GM08714 (cell line): ENCODE measurements around the gene DYNLT5.
"Not testable (repeated sequence)": the region's sequence is repeated elsewhere in the genome, so short reads cannot be mapped to it uniquely, and the experiment has no call there.

ENCODE experiments used
- H3K4me3 ChIP-seq: fragments of 200-500 bp; sonication (Bioruptor generic); 2 replicates; pipeline ENCODE4 v1.5.1; 2014; ENCODE audit warnings: mild to moderate bottlenecking, low read length, inconsistent platforms
- ZNF274 ChIP-seq: IDR thresholded peaks from 2 replicates; pipeline ENCODE4 v1.6.1; 2012; ENCODE audit warnings: mild to moderate bottlenecking, low read depth, low read length

The DYNLT5 gene

DNA sequence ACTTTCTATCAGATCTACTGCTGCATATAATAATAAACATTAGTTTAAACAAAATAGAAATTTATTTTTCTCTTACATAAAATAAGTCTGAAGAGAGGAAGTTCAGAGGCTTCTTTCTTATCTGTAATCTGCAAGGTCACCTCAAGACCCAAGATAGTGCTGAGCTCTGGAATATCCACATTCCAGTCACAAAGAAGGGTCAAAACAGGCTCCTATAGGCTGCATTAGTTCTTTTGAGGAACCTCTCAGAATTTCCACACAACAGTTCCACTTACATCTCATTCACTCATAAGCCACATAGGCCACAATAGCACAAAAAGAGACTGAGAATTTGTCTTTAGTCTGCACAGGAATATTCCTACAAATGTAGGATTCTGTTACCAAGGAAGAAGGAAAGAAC, 15.4 kb downstream of the DYNLT5 start:
- no peak for TF ChIP-seq ZNF274
- H3K4me3 ChIP-seq = no peak overlapping the region

DNA sequence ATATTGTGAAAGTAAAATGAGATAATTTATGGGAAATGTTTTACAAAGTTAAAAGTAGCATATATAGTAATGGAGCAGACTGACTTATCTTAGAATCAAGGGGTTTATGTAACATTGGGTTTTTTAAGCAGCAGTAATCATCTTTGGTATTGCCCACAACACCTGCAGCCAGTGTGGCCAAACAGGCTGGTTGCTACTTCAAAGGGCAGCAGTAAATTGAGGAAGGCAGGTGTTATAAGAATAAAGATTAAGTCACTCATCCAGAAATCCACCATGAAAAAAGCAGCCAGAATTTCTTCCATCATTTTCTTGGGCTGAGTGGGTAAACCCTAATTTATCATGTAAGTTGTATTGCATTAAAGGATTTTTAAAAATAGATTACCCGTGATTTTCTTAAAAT, 16.7 kb downstream of the DYNLT5 start:
- no peak for TF ChIP-seq ZNF274
- no peak overlapping the region for H3K4me3 ChIP-seq

DNA sequence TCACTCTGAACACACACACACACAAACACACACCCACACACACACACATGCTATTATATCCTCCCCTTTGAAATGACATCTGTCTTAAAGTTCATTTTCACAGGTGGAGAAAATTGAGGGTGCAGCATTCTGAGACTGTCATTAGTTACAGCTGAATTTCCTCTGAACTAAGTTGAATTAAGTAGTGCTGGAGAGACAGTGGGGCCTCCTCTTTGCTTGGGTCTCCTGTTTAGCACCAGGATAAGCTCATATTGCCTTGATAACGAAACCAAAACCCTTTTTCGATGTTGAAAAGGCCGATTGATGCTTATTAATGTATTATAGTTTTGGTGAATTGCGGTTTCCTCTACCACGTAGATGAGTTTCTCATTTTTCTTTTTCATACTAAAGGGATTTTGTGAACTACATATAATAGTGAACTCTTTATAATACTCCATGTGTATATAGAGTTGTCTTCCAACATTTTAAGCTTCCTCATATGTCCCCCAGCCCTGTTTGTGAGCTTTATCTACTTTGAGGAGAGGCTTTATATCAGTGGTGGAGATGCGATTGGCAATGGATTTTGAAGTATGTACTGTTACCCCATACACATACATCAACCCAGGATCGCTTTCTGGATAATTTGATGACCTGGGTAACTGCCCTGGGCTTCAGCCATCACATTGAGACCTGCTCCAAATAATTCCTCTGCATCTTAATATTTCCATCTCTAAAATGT, 17.4 kb downstream of the DYNLT5 start:
- H3K4me3 ChIP-seq = no peak overlapping the region
- TF ChIP-seq ZNF274 = no peak

DNA sequence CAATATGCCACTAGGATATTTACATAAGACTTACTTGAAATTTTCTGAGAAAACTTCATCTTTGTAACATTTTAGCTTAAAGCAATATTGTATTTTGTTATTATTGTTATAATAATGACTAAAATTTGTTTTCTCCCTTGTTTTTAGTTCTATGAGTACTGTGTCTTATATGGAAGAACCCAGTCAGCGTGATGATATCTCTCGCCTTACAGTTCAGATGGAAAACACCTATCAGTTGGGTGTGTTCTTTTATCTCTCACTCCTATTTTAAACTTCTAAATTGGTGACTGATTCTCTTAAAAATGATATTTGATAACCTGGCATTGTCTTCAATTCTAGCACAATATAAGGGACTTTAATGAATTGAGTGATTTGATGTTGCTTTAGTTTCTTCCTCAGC, 18.0 kb downstream of the DYNLT5 start:
- TF ChIP-seq ZNF274 = no peak
- H3K4me3 ChIP-seq = no peak overlapping the region

DNA sequence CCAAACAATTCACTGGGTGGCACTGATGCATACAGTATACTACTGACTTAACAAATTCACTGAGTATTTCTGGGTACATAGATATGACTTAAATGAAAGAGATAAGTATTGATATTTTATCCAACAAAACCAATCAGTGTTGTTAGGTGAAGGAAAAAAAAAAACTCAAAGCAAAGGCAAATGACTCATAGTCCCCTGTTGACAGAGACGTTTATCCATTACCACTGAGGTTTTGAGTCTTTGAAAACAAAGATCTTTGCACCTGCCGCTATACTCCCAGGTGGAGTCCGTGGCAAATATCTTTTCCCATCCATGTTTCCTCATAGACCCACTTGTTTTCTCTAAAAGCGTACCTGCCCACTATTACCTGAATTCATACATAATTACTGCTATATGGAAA, 18.4 kb downstream of the DYNLT5 start:
- TF ChIP-seq ZNF274 = no peak
- H3K4me3 ChIP-seq = no peak overlapping the region

DNA sequence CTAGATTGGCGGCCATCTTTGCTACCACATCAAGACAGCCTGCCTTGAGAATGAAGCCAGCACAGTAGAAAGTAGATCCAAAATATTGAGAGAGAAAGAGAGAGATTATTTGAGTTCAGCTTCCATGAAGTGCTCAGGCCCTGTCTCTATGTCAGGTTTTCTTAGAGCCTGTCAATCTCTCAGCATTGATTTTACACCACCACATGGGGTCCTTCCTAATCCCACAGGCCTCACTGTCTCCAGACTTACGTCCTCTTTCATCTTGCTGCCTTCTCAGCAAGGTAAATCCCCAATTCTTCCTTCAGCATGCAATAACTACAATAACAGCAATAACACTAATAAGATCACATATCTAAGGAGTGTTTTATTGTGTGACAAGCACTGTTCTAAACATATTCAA, 21.0 kb downstream of the DYNLT5 start:
- no peak overlapping the region for H3K4me3 ChIP-seq
- TF ChIP-seq ZNF274 = no peak

DNA sequence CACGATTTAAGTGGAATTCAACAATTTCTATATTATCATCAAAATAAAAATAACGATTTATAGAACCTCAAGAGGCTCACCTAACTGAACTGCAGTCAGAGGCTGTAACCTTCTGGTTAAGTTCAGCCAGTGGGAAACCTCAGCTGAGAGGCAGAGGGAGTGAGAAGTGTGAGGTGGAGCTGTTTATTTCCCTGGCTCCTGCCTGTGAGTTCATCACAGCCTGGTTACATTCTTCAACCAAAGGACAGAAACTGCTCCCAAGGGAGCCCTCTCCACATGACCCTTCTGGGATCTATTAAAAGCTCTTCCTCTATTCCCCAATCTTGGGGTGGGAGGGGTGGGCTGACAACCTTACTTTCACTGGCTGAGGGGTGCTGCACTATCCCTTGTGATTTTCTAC, 22.2 kb downstream of the DYNLT5 start:
- no peak overlapping the region for H3K4me3 ChIP-seq
- no peak for TF ChIP-seq ZNF274

DNA sequence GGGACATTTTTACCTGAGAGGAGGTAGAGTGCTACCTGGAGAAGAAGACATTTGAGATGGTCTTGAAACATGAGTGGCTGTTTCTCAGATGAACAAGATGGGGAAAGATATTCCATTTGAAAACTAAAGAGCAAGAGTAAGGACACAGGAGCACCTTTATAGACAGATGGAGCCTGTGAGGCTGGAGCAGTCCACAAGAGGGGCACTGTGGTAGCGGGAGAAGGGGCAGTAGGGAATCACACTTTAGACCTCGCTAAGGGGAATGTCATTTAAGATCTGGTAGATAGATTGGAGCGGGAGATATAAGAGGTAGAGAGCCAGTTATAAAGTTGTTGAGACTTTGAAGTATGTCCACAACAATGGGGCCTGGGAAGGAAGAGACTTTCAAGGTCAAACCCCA, 23.4 kb downstream of the DYNLT5 start:
- H3K4me3 ChIP-seq = no peak overlapping the region
- no peak for TF ChIP-seq ZNF274

DNA sequence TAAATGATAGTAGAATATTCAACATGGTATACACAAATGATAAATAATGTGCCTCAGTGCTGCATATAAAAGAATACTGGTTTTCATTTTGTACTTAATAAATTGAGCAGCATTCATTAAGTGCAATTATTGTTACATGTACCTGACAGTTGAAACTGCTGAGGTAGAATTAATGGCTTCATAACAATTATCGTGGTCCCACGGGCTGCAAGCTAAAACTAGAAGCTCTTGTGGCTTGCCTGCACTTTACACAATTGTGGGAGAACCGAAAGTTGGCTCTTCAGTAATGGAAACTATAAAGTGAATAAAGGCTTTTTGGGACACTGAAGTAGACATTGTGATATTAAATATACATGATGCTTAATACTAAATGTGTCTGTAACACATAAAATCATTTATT, 25.6 kb downstream of the DYNLT5 start:
- H3K4me3 ChIP-seq = no peak overlapping the region
- TF ChIP-seq ZNF274 = no peak

DNA sequence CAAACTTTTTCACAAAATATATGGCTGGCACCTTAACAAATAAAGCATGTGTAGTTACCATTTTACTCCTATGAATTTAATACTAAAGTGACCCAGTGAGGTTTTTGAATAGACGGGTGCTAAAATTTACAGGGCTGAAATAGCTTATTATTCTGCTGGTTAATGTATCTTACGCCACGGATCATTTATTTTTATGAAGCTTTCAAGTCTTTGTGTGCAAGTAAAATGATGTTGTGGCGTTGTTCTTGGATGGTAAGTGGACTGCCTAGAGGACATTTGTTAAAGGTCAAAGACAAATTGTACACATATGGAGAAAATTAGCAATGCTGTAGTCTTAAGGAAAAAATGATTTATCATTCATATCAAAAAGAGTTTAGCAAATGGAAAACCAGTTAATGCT, 26.0 kb downstream of the DYNLT5 start:
- TF ChIP-seq ZNF274 = no peak
- no peak overlapping the region for H3K4me3 ChIP-seq

DNA sequence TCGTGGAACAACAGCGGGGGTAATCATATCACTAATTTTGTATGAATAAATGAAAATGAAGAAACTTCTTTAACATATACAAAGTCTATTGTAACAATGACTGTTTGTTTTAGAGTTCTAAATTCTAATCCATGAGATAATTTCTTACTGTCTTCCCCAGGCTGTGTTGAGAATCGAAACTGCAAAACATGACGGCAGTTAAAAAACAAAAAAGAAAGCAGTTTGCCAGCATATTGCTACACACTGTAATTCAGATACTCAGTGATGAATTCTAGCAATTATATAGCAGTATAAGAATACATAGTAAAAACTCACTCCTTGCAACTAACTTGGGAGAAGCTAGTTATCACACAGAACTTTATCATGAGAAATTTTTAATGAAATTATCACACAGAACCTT, 26.7 kb downstream of the DYNLT5 start:
- no peak overlapping the region for H3K4me3 ChIP-seq

DNA sequence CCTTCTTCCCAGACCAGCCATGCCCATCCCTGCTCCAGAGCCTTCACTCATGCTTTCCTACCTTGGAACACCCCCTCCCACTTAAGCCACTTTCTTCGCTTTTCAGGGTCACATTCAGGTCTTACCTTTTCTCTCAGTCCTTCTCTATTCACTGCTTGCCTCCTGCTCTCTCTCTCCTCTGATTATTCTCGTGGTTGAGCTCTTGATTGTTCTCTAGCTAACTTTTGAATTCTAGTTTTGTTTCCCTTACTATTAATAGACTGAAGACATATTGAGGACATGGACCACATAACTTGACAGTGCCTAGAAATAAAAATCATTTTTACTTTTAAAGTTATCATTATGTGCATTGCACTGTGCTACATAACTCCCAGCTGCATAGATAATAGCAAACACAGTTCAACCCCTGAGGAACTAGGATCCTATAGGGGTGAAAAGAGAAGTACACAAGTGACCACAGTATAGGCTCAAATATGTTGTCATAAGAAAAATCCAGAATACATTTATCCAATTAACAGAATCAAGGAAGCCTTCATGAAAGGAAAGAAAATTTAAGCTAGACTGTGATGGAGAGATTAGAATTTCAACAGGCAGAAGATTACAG, 27.3 kb downstream of the DYNLT5 start:
- no peak overlapping the region for H3K4me3 ChIP-seq
- TF ChIP-seq ZNF274 = no peak

More for the DNA sequence above, 26.7 kb downstream of the DYNLT5 start:
- TF ChIP-seq ZNF274 = no peak

DNA sequence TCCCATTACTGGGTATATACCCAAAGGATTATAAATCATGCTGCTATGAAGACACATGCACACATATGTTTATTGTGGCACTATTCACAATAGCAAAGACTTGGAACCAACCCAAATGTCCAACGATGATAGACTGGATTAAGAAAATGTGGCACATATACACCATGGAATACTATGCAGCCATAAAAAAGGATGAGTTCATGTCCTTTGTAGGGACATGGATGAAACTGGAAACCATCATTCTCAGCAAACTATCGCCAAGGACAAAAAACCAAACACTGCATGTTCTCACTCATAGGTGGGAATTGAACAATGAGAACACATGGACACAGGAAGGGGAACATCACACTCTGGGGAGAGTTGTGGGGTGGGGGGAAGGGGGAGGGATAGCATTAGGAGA, 33.5 kb downstream of the DYNLT5 start:
- H3K4me3 ChIP-seq = not testable (repeated sequence)

DNA sequence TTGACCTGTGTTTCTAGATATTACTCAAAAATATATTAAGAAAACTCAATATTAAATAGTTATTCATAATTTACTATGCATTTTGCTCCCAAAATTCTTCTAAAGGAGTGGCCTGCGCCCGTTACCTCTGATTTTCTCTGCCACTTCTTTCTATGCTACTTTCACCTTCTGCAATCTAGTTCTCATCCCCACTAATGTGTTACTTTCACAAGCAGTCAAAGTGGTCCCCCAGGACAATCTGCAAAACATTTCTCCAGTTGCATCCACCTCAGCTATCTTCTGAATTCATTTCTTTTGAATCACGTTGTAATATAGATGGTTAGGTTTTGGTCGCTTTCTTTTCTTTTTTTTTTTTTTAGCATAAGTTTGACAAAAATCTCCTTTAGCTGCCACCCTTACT, 35.4 kb downstream of the DYNLT5 start:
- TF ChIP-seq ZNF274 = no peak
- H3K4me3 ChIP-seq = no peak overlapping the region

DNA sequence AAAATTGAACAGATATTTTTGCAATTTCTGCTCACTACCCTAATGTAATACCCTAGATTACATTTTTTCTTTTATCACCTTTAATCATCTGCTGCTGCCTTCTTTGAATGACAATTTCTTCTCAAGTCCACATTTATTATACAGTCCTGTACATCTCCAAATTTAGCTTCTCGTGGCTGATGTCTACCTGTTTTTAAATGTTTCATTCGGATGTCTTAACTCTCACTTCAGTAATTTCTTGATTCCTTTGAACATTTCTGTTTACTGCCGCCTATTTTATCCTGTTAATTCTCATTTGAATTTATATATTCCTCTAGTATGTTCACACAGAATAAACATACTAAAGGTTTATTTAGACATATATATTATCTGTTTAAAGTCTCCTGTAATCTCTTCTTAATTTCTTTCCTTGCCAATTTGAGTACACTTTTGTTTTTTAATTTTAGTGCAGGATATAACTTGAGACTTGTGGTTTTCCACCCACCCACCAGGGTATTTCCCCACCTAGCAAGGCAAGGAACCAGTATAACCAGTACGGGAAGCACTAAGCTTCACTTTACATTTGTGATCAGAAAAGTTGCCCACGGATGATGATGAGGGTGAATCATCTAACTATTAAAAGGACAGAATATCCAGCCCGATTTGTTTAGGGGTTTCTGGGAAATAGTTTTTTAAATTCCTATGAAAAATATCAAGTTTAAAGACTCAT, 36.1 kb downstream of the DYNLT5 start:
- no peak overlapping the region for H3K4me3 ChIP-seq
- no peak for TF ChIP-seq ZNF274
